ENCODE results near the gene ROR1. TPM values are rescaled to one million over a fixed set of nuclear protein-coding genes. Genes with fewer than 3 reads are reported as not detected.
A peak's percentile ranks its signal among the peaks of the same experiment; 100 is the strongest.
"Not testable (repeated sequence)": the region's sequence is repeated elsewhere in the genome, so short reads cannot be mapped to it uniquely, and the experiment has no call there.

ROR1 gene
- polyA plus RNA-seq, 1 donor from 2014 or later = 0.09 TPM

- peaks cover 30% of the 10 kb centered on the region for H3K27me3 Mint-ChIP-seq
- H3K9me3 Mint-ChIP-seq = no peaks in the 10 kb centered on the region
- no peaks in the 10 kb centered on the region for H3K36me3 Mint-ChIP-seq
- H3K4me1 Mint-ChIP-seq = peaks cover 8 to 12% (median 10%) of the 10 kb centered on the region in 3 donors
- H3K27ac Mint-ChIP-seq = no peak overlapping the region
- no peak overlapping the region for H3K4me3 Mint-ChIP-seq
Observed at GRCh38 chr1:63777286-63777685, 3.5 kb downstream of the ROR1 start.

DNA sequence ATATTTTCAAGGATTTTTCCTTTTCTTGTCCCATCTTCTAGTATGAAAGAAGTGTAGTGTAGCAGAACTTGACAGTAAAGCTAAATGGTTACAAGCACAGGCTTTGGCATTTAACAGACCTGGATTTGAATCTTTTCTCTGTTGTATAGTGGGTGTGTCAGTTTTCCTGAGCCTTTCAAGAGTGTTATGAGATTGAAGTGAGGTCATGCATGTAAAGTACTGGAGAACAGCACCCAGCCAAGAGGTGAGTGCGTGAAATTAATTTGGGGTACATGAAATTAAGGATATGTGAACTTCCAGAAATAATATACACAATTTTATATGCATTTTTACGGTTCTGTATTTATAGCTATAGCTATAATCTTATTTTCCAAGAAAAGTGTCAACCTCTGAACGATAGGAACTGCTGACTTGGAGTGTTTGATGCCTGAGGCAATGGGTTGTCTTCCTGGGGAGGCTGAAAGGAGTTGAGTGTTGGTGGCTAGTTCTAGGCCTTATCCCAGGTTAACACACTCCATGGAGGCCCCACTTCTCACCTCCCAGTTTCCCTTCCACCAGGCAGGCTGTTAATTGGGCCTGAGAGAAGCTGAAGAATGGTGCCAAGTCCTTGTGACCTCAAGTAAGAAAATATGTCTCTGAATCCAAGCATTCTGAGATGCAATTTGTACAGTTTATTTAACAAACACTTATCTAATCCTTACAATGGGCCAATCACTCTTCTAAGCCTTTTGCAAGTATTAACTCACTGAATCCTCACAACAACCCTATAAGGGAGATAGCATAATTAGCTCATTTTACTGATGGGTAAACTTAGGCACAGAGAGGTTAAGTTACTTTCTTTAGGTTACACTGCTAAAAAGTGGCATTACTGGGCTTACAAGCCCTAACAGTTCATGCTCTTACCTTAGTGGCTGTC is 4.4 kb downstream of the ROR1 start:
- H3K9me3 Mint-ChIP-seq = no peaks in the 10 kb centered on the region
- H3K4me1 Mint-ChIP-seq = peaks cover 3 to 6% (median 6%) of the 10 kb centered on the region in 3 donors
- peaks cover 21% of the 10 kb centered on the region for H3K27me3 Mint-ChIP-seq
- no peak overlapping the region for H3K4me3 Mint-ChIP-seq
- no peak overlapping the region for H3K27ac Mint-ChIP-seq
- H3K36me3 Mint-ChIP-seq = no peaks in the 10 kb centered on the region

- peak overlapping the region in 1 of 4 donors; percentile 9 for H3K4me3 Mint-ChIP-seq
- peaks cover 14% of the 10 kb centered on the region for H3K27me3 Mint-ChIP-seq
- H3K27ac Mint-ChIP-seq = no peak overlapping the region
- peaks cover 0 to 4% (median 3%) of the 10 kb centered on the region in 3 donors for H3K4me1 Mint-ChIP-seq
- no peaks in the 10 kb centered on the region for H3K9me3 Mint-ChIP-seq
- H3K36me3 Mint-ChIP-seq = no peaks in the 10 kb centered on the region
Observed at GRCh38 chr1:63779338-63780211, 5.8 kb downstream of the ROR1 start.

GRCh38 chr1:63780565-63780964 is 6.7 kb downstream of the ROR1 start:
- H3K4me1 Mint-ChIP-seq = peaks cover 0 to under 1% (median 0%) of the 10 kb centered on the region in 3 donors
- H3K36me3 Mint-ChIP-seq = no peaks in the 10 kb centered on the region
- peaks cover 6% of the 10 kb centered on the region for H3K27me3 Mint-ChIP-seq
- no peak overlapping the region for H3K4me3 Mint-ChIP-seq
- H3K27ac Mint-ChIP-seq = no peak overlapping the region
- no peaks in the 10 kb centered on the region for H3K9me3 Mint-ChIP-seq

DNA sequence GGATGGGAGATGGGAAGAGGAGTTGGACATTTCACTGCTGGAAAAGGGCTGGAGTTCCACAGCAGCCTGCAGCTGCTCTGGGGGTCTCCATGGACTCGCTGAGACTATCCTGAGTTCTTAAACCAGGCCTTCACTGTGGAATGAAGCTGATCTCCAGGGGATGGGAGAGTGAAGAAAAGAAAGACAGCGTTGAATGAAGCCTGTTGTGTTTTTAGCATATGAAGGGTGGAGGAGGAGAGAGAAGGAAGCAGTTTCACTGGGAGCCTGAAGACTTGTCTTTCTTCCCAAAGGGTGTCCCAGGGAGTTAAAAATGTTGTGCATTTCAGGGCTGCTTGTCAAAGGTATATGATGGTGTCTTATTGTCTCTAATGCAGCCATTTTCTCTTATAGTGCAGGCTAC is 9.2 kb downstream of the ROR1 start:
- Mint-ChIP-seq H3K9me3 (no peaks in the 10 kb centered on the region), H3K36me3 (no peaks in the 10 kb centered on the region), H3K27me3 (no peaks in the 10 kb centered on the region), H3K4me1 (no peaks in the 10 kb centered on the region), H3K27ac (no peak overlapping the region), H3K4me3 (no peak overlapping the region)

GRCh38 chr1:63784083-63784482 is 10.3 kb downstream of the ROR1 start:
- no peak overlapping the region for H3K27ac Mint-ChIP-seq
- no peaks in the 10 kb centered on the region for H3K9me3 Mint-ChIP-seq
- no peaks in the 10 kb centered on the region for H3K4me1 Mint-ChIP-seq
- no peak overlapping the region for H3K4me3 Mint-ChIP-seq
- H3K27me3 Mint-ChIP-seq = no peaks in the 10 kb centered on the region
- H3K36me3 Mint-ChIP-seq = no peaks in the 10 kb centered on the region

- Mint-ChIP-seq H3K27ac (peak overlapping the region in 1 of 3 donors; percentile 29), H3K27me3 (no peaks in the 10 kb centered on the region), H3K9me3 (no peaks in the 10 kb centered on the region)
Observed at GRCh38 chr1:63784489-63785390, 10.9 kb downstream of the ROR1 start.

GRCh38 chr1:63787270-63787669 is 13.5 kb downstream of the ROR1 start:
- H3K4me3 Mint-ChIP-seq, H3K27ac Mint-ChIP-seq, H3K27me3 Mint-ChIP-seq: not testable (repeated sequence)

More at GRCh38 chr1:63784489-63785390, 10.9 kb downstream of the ROR1 start:
- H3K36me3 Mint-ChIP-seq = no peaks in the 10 kb centered on the region
- peaks cover 0 to 2% (median 0%) of the 10 kb centered on the region in 3 donors for H3K4me1 Mint-ChIP-seq
- no peak overlapping the region for H3K4me3 Mint-ChIP-seq

DNA sequence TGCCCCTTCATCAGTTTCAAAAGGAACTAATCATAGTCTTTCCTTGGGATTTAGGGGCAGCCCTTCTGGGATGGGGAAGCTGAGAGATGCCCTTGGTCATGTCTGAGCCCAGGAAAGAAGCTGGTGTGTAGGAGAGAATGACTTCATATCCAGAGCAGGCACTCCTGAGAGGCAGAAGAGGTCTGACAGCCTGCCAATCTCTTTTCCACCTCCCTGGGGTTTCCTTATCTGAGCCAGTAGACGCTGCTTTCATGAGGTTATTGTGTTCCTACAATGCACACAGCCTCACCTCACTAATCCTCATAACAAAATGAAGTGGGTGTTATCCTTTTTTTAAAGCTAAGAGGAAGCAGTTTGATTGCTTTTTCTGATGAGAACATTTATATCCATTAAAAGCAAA is 14.1 kb downstream of the ROR1 start:
- H3K27me3 Mint-ChIP-seq = peaks cover 5% of the 10 kb centered on the region
- no peak overlapping the region for H3K4me3 Mint-ChIP-seq
- H3K9me3 Mint-ChIP-seq = no peaks in the 10 kb centered on the region
- no peak overlapping the region for H3K27ac Mint-ChIP-seq
- H3K4me1 Mint-ChIP-seq = peaks cover 0 to 2% (median 0%) of the 10 kb centered on the region in 3 donors
- H3K36me3 Mint-ChIP-seq = no peaks in the 10 kb centered on the region

More at GRCh38 chr1:63787270-63787669, 13.5 kb downstream of the ROR1 start:
- not testable (repeated sequence) for H3K9me3 Mint-ChIP-seq, H3K4me1 Mint-ChIP-seq, H3K36me3 Mint-ChIP-seq

GRCh38 chr1:63789856-63790605 is 16.2 kb downstream of the ROR1 start:
- H3K27ac Mint-ChIP-seq = peak overlapping the region in 1 of 3 donors; percentile 64
- no peak overlapping the region for H3K4me3 Mint-ChIP-seq
- peaks cover 0 to 2% (median 0%) of the 10 kb centered on the region in 3 donors for H3K4me1 Mint-ChIP-seq
- H3K27me3 Mint-ChIP-seq = peaks cover 5% of the 10 kb centered on the region
- H3K9me3 Mint-ChIP-seq = no peaks in the 10 kb centered on the region
- no peaks in the 10 kb centered on the region for H3K36me3 Mint-ChIP-seq

DNA sequence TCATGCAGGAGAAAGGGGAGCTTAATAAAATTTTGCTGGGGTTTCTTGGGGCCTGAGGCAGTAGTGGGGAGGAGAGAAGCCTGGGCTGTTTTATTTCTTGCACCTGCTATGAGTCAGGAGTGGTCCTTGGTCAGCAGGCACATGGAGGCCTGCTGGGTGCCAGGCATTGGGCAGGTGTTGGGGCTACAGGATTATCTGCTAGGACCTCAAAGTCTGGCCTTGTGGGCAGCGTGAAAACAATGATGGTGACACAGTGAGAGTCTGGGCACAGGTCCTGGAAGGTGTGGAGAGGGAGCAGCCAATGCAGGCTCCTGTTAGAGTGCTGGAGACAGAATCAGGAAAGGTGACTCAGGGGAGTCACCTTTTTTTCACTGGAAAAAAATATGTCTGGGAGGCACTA is 17.2 kb downstream of the ROR1 start:
- H3K36me3 Mint-ChIP-seq = no peaks in the 10 kb centered on the region
- H3K4me1 Mint-ChIP-seq = peaks cover 0 to 2% (median 0%) of the 10 kb centered on the region in 3 donors
- H3K9me3 Mint-ChIP-seq = no peaks in the 10 kb centered on the region
- H3K27ac Mint-ChIP-seq = peak overlapping the region in 1 of 3 donors; percentile 64
- peaks cover 7% of the 10 kb centered on the region for H3K27me3 Mint-ChIP-seq
- H3K4me3 Mint-ChIP-seq = no peak overlapping the region

GRCh38 chr1:63792152-63792551 is 18.3 kb downstream of the ROR1 start:
- Mint-ChIP-seq H3K27me3 (peaks cover 13% of the 10 kb centered on the region), H3K4me1 (peaks cover 0 to 2% (median 0%) of the 10 kb centered on the region in 3 donors), H3K9me3 (no peaks in the 10 kb centered on the region), H3K36me3 (no peaks in the 10 kb centered on the region), H3K27ac (no peak overlapping the region), H3K4me3 (no peak overlapping the region)

DNA sequence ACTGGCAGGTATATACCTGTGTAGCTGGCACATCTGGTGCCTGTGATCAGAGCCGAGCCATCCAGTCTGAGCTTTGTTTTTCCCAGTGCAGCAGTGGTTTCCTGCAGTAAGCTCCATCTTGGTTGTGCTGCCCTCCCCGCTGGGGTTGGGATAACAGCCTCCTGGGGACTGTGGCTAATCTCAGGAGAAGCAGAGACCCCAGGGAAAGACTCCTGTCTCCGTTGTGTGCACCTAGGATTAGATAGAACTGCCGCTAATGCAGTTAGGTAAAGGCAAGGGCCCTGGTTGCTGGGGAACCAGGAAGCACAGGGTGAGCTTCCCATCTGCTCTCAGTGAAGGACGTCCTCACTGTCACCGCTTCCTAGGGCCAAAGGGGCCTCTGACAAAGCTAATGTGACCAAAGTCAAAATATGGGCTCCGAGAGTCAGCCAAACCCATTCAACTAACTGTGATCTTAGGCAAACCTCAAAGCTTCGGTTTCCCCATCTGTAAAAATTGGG is 20.0 kb downstream of the ROR1 start:
- H3K4me1 Mint-ChIP-seq = peaks cover 0 to 2% (median 0%) of the 10 kb centered on the region in 3 donors
- H3K27ac Mint-ChIP-seq = no peak overlapping the region
- H3K27me3 Mint-ChIP-seq = peaks cover 17% of the 10 kb centered on the region
- no peak overlapping the region for H3K4me3 Mint-ChIP-seq
- H3K36me3 Mint-ChIP-seq = no peaks in the 10 kb centered on the region
- H3K9me3 Mint-ChIP-seq = no peaks in the 10 kb centered on the region
